Caki2 (cell line): ENCODE data around the gene ENDOV. TPM values are rescaled to one million over a fixed set of nuclear protein-coding genes. Genes with fewer than 3 reads are reported as not detected.
"Not testable (repeated sequence)": the region's sequence is repeated elsewhere in the genome, so short reads cannot be mapped to it uniquely, and the experiment has no call there.

ENCODE experiments used
- DNase-seq: peaks from one replicate; pipeline ENCODE4 v3.0.0-alpha.2; 2015; ENCODE audit warnings: low read depth
- in situ Hi-C: cut with HindIII; loops from 2 replicates; pipeline ENCODE4 v1.10.0; 2016; ENCODE audit warnings: low sequenced_read_pairs, low pct_unique_long_range_greater_than_20kb, mixed read lengths
- total RNA-seq: library from RNA; depleted of rRNA; stranded (reverse); fragments of >200 nt; shearing (Covaris generic); gene quantifications from 2 replicates; pipeline ENCODE4 v1.2.3, GENCODE V29; 2014; ENCODE audit warnings: low replicate concordance

The ENDOV gene
- total RNA-seq, 1 experiment from 2014 or later: 47.6 TPM

- no peak for DNase-seq
- in situ Hi-C loops: no loop called here
These were observed 29.9 kb upstream of the ENDOV start for GRCh38 chr17:80385046-80385445.

- DNase-seq: no peak
- in situ Hi-C loops: no loop called here
These were observed 28.6 kb upstream of the ENDOV start for GRCh38 chr17:80386341-80386740.

GRCh38 chr17:80387071-80387470, 27.9 kb upstream of the ENDOV start:
- in situ Hi-C loops: no loop called here
- DNase-seq: no peak

GRCh38 chr17:80388175-80388574, 26.8 kb upstream of the ENDOV start:
- no peak for DNase-seq
- in situ Hi-C loops: no loop called here

- no peak for DNase-seq
- in situ Hi-C loops: no loop called here
These were observed 26.4 kb upstream of the ENDOV start for GRCh38 chr17:80388601-80389000.

GRCh38 chr17:80389011-80389995, 25.7 kb upstream of the ENDOV start:
- DNase-seq: no peak
- in situ Hi-C loops: no loop called here

- DNase-seq: no peak
- in situ Hi-C loops: no loop called here
These were observed 21.6 kb upstream of the ENDOV start for GRCh38 chr17:80393241-80393890.

- DNase-seq: no peak
- in situ Hi-C loops: no loop called here
These were observed 21.0 kb upstream of the ENDOV start for GRCh38 chr17:80393961-80394360.

- DNase-seq: no peak
- in situ Hi-C loops: no loop called here
These were observed 20.2 kb upstream of the ENDOV start for GRCh38 chr17:80394629-80395216.

GRCh38 chr17:80395402-80396151, 19.4 kb upstream of the ENDOV start:
- in situ Hi-C loops: no loop called here
- DNase-seq: no peak

- in situ Hi-C loops: no loop called here
- no peak for DNase-seq
These were observed 18.6 kb upstream of the ENDOV start for GRCh38 chr17:80396157-80397033.

GRCh38 chr17:80397034-80397387, 18.0 kb upstream of the ENDOV start:
- DNase-seq: no peak
- in situ Hi-C loops: no loop called here

GRCh38 chr17:80397686-80398085, 17.3 kb upstream of the ENDOV start:
- in situ Hi-C loops: no loop called here
- DNase-seq: no peak

GRCh38 chr17:80401086-80401485, 13.9 kb upstream of the ENDOV start:
- DNase-seq, in situ Hi-C loops: not testable (repeated sequence)

GRCh38 chr17:80402102-80402501, 12.9 kb upstream of the ENDOV start:
- in situ Hi-C loops, DNase-seq: not testable (repeated sequence)

- in situ Hi-C loops: no loop called here
These were observed 12.0 kb upstream of the ENDOV start for GRCh38 chr17:80402959-80403358.

GRCh38 chr17:80406146-80406545, 8.8 kb upstream of the ENDOV start:
- in situ Hi-C loops: no loop called here
- no peak for DNase-seq

More at GRCh38 chr17:80402959-80403358, 12.0 kb upstream of the ENDOV start:
- no peak for DNase-seq

- in situ Hi-C loops, DNase-seq: not testable (repeated sequence)
These were observed 7.0 kb upstream of the ENDOV start for GRCh38 chr17:80407917-80408316.
